Kidney (tissue), 11 donors: ENCODE measurements around the gene HILPDA. TPM values are rescaled to one million over a fixed set of nuclear protein-coding genes. Genes with fewer than 3 reads are reported as not detected.
"Not testable (repeated sequence)": the region's sequence is repeated elsewhere in the genome, so short reads cannot be mapped to it uniquely, and the experiment has no call there.

ENCODE experiments used
- DNase-seq, 5 donors: peaks; one replicate each; pipeline ENCODE4 v3.0.0-alpha.2; 2013 to 2020
- FAIRE-seq: peaks from 2 replicates; lab custom pipeline; 2012; peaks lifted over from hg19 to GRCh38; lab: Jason Lieb, UNC
- H3K27ac ChIP-seq, 2 donors: one replicate each; pipeline ENCODE4 v1.7.0; 2013; ENCODE audit warnings: low read depth in 2 of 2, low read length in 2 of 2, inconsistent platforms in 1 of 2
- H3K27me3 ChIP-seq: one replicate; pipeline ENCODE4 v1.7.1; 2013; ENCODE audit warnings: low read length, inconsistent platforms; ENCODE audit not compliant: control insufficient read depth, insufficient read depth
- H3K36me3 ChIP-seq, 3 donors: one replicate each; pipeline versions ENCODE4 v1.7.0 to v1.7.1; 2013; ENCODE audit warnings: low read length in 3 of 3, control low read depth in 1 of 3, inconsistent platforms in 1 of 3; ENCODE audit not compliant: insufficient read depth in 3 of 3, control insufficient read depth in 2 of 3
- H3K4me1 ChIP-seq, 3 donors: one replicate each; pipeline versions ENCODE4 v1.7.0 to v1.7.1; 2013; ENCODE audit warnings: low read length in 3 of 3, inconsistent platforms in 1 of 3, low read depth in 1 of 3; ENCODE audit not compliant: control insufficient read depth in 2 of 3, insufficient read depth in 2 of 3
- H3K4me3 ChIP-seq, 3 donors: one replicate each; pipeline versions ENCODE4 v1.7.0 to v1.8.1; 2013; ENCODE audit warnings: low read length in 3 of 3, control low read depth in 1 of 3, inconsistent platforms in 1 of 3
- H3K9ac ChIP-seq, 3 donors: one replicate each; pipeline versions ENCODE4 v1.7.0 to v1.7.1; 2013; ENCODE audit warnings: low read length in 3 of 3, control low read depth in 1 of 3, inconsistent platforms in 1 of 3
- H3K9me3 ChIP-seq, 3 donors: one replicate each; pipeline versions ENCODE4 v1.7.0 to v1.7.1; 2013; ENCODE audit warnings: low read length in 3 of 3, control low read depth in 1 of 3, inconsistent platforms in 1 of 3; ENCODE audit not compliant: control insufficient read depth in 2 of 3, insufficient read depth in 1 of 3
- intact Hi-C: fragments of 100-400 bp; cut with DNase I; formaldehyde crosslinking; loops from one replicate; pipeline ENCODE4 v1.11.1; 2022
- polyA plus RNA-seq: library from polyadenylated mRNA; stranded (reverse); fragments of 350-450 nt; fragmentation: Illumina TruSeq; extraction: RNeasy Lipid Tissue Mini Kit (QIAGEN cat#74804); gene quantifications from one replicate; pipeline ENCODE4 v1.2.3, GENCODE V29; 2014; ENCODE audit warnings: low read depth, low replicate concordance; ENCODE audit not compliant: insufficient read depth
- total RNA-seq: library from RNA; stranded (reverse); fragmentation: NEBNext Ultra II Directional; extraction: Animal tissue kit (Norgen Biotek cat#: 25700); gene quantifications from one replicate; pipeline ENCODE4 v1.2.1, GENCODE V29; 2021
- donor health status: control.
- donor health status: control.
- donor health status: DM: yes; HTN: yes; CAD: no.
- donor health status: Normal renal cell carcinoma (clear cell type).

The HILPDA gene
- total and polyA plus RNA-seq, 2 donors from 2014 or later: 7.2 to 10.3 TPM

DNA sequence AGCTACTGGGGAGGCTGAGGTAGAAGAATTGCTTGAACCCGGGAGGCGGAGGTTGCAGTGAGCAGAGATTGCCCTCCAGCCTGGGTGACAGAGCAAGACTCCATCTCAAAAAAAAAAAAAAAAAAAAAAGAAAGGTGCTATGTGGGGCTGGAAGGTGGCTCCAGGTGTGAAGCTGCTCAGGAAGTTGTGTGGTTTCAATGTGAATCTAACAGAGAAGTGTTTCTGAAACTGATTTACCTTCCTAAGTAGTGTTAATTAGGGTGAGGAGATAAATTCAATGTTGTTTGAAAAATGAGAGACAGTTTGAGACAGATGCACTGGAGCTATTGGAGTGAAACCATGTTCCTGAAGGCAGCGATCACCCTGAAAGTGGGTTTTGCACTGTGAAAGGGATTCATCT is 51.1 kb downstream of the HILPDA start:
- H3K27ac ChIP-seq, H3K4me3 ChIP-seq, H3K4me1 ChIP-seq, H3K9me3 ChIP-seq, H3K27me3 ChIP-seq, H3K9ac ChIP-seq, intact Hi-C loops, DNase-seq, H3K36me3 ChIP-seq, FAIRE-seq: not testable (repeated sequence)

DNA sequence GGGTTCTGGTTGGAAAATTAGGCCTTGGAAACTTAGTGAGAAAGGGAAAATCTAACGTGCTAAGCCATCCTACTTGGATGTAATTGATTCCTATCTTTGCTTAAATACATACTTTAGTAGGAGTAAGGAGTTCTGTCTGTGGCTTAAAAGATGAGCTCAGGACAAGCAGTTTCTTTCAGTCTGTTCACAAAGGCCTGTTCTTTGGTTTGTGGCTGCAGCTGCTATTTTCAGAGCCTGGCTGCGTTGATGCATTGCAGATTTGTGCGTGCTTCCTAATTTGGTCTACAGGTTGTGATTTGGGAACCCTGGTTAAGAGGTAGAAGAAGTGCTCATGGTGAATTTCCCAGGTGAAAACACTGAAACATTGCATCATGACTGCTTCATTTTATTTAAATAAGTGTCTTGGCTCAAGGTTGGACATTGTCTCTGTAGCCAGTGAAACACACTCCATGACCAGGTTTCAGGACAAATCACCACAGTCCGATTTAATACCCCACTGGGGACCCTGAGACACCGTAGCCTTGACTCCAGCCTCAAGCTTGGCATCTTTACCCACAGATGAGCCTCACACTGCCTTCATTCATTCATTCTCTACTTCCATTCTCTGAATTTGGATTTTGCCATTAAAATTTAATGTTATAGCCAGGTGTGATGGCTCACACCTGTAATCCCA is 51.8 kb downstream of the HILPDA start:
- H3K9ac ChIP-seq, intact Hi-C loops: not testable (repeated sequence)

More for the DNA sequence above, 51.8 kb downstream of the HILPDA start:
- H3K27ac ChIP-seq, H3K9me3 ChIP-seq, H3K4me1 ChIP-seq, H3K4me3 ChIP-seq, DNase-seq, H3K27me3 ChIP-seq, FAIRE-seq, H3K36me3 ChIP-seq: not testable (repeated sequence)

Other genes with a start within 250 kb of the HILPDA start
- gene LEP, start 214.6 kb upstream of the HILPDA start, total RNA-seq: not detected
- not detected for gene LEP, start 214.6 kb upstream of the HILPDA start, polyA plus RNA-seq
- gene RBM28, start 112.0 kb upstream of the HILPDA start, total RNA-seq: 35.2 TPM
- 11.5 TPM for gene RBM28, start 112.0 kb upstream of the HILPDA start, polyA plus RNA-seq
- gene PRRT4, start 94.2 kb upstream of the HILPDA start, total RNA-seq: not detected
- gene PRRT4, start 94.2 kb upstream of the HILPDA start, polyA plus RNA-seq: not detected
- gene IMPDH1, start 45.9 kb upstream of the HILPDA start, total RNA-seq: 40.3 TPM
- 20.9 TPM for gene IMPDH1, start 45.9 kb upstream of the HILPDA start, polyA plus RNA-seq
- 26.0 TPM for gene METTL2B, start 20.9 kb downstream of the HILPDA start, total RNA-seq
- gene METTL2B, start 20.9 kb downstream of the HILPDA start, polyA plus RNA-seq: 11.8 TPM
- 2.5 TPM for gene GARIN1A, start 216.4 kb downstream of the HILPDA start, total RNA-seq
- gene GARIN1A, start 216.4 kb downstream of the HILPDA start, polyA plus RNA-seq: 1.3 TPM